ENCODE measurements around the gene BMPR2.

Gene BMPR2

GRCh38 chr2:202373490-202373889, 2.6 kb upstream of the BMPR2 start:
- no peak for TF ChIP-seq NFIC (IDR thresholded peaks at IDR 0.05)
- TF ChIP-seq YY1 (IDR thresholded peaks at IDR 0.05; ENCODE audit: low read depth), result no peak
- TF ChIP-seq RAD21 (IDR thresholded peaks at IDR 0.05; ENCODE audit: low read depth), result no peak
- TF ChIP-seq FOXM1 (IDR thresholded peaks at IDR 0.05; ENCODE audit: borderline replicate concordance, low read depth), result no peak
- TF ChIP-seq CEBPB (IDR thresholded peaks at IDR 0.05), result no peak
- TF ChIP-seq REST (IDR thresholded peaks at IDR 0.05; ENCODE audit: low read depth), result no peak
- no peak for TF ChIP-seq EP300 (IDR thresholded peaks at IDR 0.05; ENCODE audit: borderline replicate concordance)
- no peak for TF ChIP-seq CREB1 (IDR thresholded peaks at IDR 0.05; ENCODE audit: low read depth)
- TF ChIP-seq ZBTB7A (IDR thresholded peaks at IDR 0.05; ENCODE audit: low read depth), result no peak
- TF ChIP-seq USF1 (IDR thresholded peaks at IDR 0.05), result no peak
- TF ChIP-seq TEAD4 (IDR thresholded peaks at IDR 0.05), result no peak
- TF ChIP-seq TAF1 (IDR thresholded peaks at IDR 0.05; ENCODE audit: low read depth), result no peak
- no peak for TF ChIP-seq MAX (IDR thresholded peaks at IDR 0.05)
- no peak for TF ChIP-seq TCF12 (IDR thresholded peaks at IDR 0.05; ENCODE audit: low read depth)
- no peak for TF ChIP-seq EGR1 (IDR thresholded peaks at IDR 0.05)

- no peak for TF ChIP-seq TCF12 (IDR thresholded peaks at IDR 0.05; ENCODE audit: low read depth)
- peak; percentile 76 for TF ChIP-seq MAX (IDR thresholded peaks at IDR 0.05)
- TF ChIP-seq EGR1 (IDR thresholded peaks at IDR 0.05), result peak; percentile 66
- TF ChIP-seq USF1 (IDR thresholded peaks at IDR 0.05), result no peak
- no peak for TF ChIP-seq CEBPB (IDR thresholded peaks at IDR 0.05)
- peak; percentile 15; the same call in 1 of the 2 replicates for TF ChIP-seq RAD21 (IDR thresholded peaks at IDR 0.05; ENCODE audit: low read depth)
- TF ChIP-seq TEAD4 (IDR thresholded peaks at IDR 0.05), result 0 out of 2 replicates have a peak, but pooled peaks have one; percentile 31
- TF ChIP-seq REST (IDR thresholded peaks at IDR 0.05; ENCODE audit: low read depth), result no peak
- TF ChIP-seq ZBTB7A (IDR thresholded peaks at IDR 0.05; ENCODE audit: low read depth), result 0 out of 2 replicates have a peak, but pooled peaks have one; percentile 42
Observed at GRCh38 chr2:202375033-202375608, 1.0 kb upstream of the BMPR2 start.

- TF ChIP-seq CREB1 (IDR thresholded peaks at IDR 0.05; ENCODE audit: low read depth), result no peak
- no peak; the same call in 1 of the 2 replicates for TF ChIP-seq YY1 (IDR thresholded peaks at IDR 0.05; ENCODE audit: low read depth)
- TF ChIP-seq TEAD4 (IDR thresholded peaks at IDR 0.05), result peak; percentile 30; the same call in 1 of the 2 replicates
- TF ChIP-seq TCF12 (IDR thresholded peaks at IDR 0.05; ENCODE audit: low read depth), result no peak
- no peak for TF ChIP-seq EGR1 (IDR thresholded peaks at IDR 0.05)
- no peak; the same call in 1 of the 2 replicates for TF ChIP-seq MAX (IDR thresholded peaks at IDR 0.05)
- TF ChIP-seq RAD21 (IDR thresholded peaks at IDR 0.05; ENCODE audit: low read depth), result no peak
- TF ChIP-seq EP300 (IDR thresholded peaks at IDR 0.05; ENCODE audit: borderline replicate concordance), result no peak
- TF ChIP-seq TAF1 (IDR thresholded peaks at IDR 0.05; ENCODE audit: low read depth), result peak; percentile 10; the same call in 1 of the 2 replicates
- no peak for TF ChIP-seq CEBPB (IDR thresholded peaks at IDR 0.05)
- no peak for TF ChIP-seq FOXM1 (IDR thresholded peaks at IDR 0.05; ENCODE audit: borderline replicate concordance, low read depth)
- TF ChIP-seq NFIC (IDR thresholded peaks at IDR 0.05), result no peak
- peak; percentile 87; the same call in 1 of the 2 replicates for TF ChIP-seq ZBTB7A (IDR thresholded peaks at IDR 0.05; ENCODE audit: low read depth)
- TF ChIP-seq USF1 (IDR thresholded peaks at IDR 0.05), result no peak
- TF ChIP-seq REST (IDR thresholded peaks at IDR 0.05; ENCODE audit: low read depth), result no peak
Observed at GRCh38 chr2:202376460-202377206, 506 bp downstream of the BMPR2 start.

Measured in Ishikawa (cell line).